NCI-H446 (cell line): Measurements from ENCODE around the gene TBX10.
"Not testable (repeated sequence)": the region's sequence is repeated elsewhere in the genome, so short reads cannot be mapped to it uniquely, and the experiment has no call there.

Experiments
- DNase-seq, 2 experiments: peaks; one replicate each; lab custom pipeline; 2025; lab: John Stamatoyannopoulos, UW

The TBX10 gene

GRCh38 chr11:67631411-67631810, 8.2 kb downstream of the TBX10 start:
- DNase-seq, result no peak

DNA sequence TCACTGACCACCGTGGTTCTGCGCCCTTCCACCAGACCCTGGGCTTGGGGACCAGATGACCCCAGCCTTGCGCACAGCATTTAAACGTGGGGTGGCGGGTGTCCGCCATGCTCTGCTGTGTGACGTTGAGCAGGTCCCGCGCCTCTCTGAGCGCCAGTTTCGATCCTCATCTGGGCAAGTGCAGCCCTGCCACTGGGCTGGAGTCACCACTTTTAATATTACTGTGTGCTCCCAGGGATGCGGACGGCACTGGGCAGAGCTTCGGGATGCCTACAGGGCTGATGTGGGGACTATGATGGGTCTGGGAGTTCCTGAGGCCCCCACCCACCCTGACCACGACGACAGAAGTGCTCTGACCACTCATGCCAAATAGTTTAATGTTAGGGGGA, 8.6 kb downstream of the TBX10 start:
- DNase-seq, result no peak

DNA sequence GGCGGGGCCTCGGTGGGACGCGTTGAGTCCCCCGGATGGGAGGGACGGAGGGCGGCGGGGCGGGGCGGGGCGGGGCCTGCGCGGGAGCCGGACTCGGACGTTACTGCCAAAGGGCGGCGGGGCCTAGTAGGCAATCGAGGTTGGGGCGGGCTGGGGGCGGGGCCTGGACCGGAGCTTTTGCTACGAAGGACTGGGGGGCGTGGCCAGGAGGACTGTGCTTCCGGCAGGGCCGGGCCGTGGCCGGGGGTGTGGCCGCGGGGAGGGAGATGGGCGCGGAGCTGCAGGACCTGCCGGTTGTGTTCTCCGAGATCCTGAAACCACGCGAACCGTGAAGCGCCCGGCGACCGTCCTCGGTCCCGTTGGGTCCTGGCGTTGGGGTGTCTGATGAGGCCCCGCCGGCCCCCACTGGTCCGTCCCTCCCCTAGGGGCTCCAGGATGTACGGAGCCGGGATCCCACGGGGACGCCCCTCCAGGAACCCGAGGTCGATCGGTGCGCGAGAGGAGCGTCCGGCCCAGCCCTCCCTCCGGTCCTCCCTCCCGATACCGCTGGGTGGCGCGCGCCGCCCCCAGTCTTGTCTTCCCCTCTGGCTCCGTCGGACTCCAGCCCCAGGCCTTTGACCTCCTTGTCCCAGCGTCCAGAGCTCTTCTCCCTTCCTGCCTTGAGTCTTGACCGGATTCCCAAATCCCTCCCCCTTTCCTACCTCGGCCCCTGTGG, 9.2 kb downstream of the TBX10 start:
- peak; percentile 98 to 99 for DNase-seq

DNA sequence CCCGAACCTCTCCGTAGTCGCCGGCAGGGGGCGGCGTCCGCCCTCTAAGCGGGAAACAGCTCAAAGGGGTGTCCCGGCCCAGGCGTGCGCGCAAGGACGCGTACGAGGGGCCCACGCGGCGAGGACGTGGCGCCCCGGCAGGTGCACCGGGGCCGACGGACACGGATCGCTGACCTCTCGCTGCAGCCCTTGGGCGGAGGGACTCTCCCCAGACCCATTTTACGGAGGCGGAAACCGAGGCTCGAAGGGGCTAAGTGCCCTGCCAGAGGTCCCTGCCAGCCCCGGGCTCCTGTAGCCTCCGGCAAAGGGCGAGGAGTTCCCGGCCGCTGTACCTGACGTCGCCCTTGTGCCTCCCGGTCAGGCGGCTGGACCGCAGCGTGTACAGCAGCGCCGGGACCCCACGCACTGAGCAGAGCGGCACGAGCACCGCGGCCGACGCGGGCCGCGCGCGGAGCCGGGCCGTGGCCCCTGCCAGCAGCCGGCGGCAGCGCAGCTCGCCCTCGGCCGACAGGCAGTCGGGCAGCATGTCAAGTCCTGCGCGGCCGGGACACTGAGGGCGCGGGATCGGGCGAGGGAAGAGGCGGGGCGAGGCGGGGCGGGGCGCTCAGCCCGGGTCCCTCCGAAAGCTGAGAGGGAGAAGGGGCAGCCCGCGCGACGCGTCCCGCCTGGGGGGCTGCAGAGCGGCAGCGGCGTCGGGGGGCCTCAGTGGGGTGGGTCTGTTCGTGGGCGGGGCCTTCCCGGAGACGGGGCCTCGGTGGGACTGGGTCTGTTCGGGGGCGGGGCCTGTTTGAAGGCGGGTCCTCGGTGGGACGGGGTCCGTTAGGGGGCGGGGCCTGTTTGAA, 10.0 kb downstream of the TBX10 start, which contains the start of gene NUDT8:
Gene NUDT8, minus strand, starts transcription at position 552 of the 842 bp plus-strand sequence. Its CDS starts 26 bp downstream, at position 526.
- DNase-seq, result peak; percentile 69 to 84

DNA sequence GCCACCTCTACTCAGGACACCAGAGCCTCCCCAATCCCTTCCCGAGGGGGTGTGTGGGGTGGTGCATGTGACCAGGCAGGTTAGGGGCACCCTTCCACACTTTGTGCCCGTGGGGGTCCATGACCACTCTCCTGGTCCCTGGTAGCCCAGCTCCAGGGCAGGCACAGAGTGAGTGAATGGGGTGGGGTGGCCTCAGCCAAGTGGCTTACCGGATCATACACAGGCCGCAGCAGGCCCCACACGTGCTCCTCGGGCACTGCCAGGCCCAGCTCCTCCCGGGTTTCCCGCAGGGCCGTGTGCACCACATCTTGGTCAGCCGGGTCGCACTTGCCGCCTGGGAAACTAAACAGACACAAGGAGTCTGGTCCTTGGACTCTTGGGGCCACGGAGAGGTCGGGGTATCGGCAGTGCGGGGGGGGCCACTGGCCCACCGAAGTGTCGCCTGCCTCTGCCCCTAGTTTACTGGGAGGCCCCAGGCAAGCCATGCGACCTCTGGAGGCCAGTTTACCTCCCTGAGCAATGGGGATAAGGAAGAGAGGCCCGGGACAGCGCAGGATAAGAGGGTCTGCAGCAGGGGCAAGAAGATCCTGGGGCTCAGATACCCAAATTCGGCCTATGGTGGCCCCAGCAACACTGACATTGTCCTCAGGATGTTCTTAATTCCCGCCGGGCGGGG, 10.7 kb downstream of the TBX10 start:
- no peak for DNase-seq

- no peak for DNase-seq
Measured at GRCh38 chr11:67627812-67628624, 11.5 kb downstream of the TBX10 start.

- DNase-seq, result no peak
Measured at GRCh38 chr11:67627441-67627811, 12.1 kb downstream of the TBX10 start.

DNA sequence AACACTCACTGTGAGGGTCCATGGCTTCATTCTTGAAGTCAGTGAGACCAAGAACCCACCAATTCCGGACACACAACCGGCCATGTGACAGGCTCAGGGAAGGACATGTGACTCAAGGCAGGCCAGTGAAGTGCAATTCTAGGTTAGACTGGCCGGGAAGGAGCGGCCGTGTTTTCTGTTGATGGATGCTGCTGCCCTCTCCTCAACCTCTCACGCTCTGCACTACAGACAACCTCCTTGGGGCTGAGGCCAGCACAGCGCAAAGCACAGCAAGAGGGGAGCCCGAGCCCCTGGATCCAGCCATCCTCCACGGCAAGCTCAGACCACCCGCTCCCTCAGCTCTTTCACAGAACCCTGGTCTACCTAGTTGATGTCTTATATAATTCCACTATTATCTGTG, 12.6 kb downstream of the TBX10 start:
- no peak for DNase-seq

- not testable (repeated sequence) for DNase-seq
Measured at GRCh38 chr11:67626131-67626833, 13.3 kb downstream of the TBX10 start.

DNA sequence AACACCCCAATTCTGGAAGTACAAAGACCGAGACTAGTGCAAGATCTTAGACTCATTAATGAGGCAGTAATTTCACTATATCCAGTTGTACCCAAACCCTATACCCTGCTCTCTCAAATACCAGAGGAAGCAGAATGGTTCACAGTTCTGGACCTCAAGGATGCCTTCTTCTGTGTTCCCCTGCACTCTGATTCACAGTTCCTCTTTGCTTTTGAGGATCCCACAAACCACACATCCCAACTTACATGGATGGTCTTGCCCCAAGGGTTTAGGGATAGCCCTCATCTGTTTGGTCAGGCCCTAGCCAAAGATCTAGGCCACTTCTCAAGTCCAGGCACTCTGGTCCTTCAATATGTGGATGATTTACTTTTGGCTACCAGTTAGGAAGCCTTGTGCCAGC, 15.8 kb downstream of the TBX10 start:
- not testable (repeated sequence) for DNase-seq

DNA sequence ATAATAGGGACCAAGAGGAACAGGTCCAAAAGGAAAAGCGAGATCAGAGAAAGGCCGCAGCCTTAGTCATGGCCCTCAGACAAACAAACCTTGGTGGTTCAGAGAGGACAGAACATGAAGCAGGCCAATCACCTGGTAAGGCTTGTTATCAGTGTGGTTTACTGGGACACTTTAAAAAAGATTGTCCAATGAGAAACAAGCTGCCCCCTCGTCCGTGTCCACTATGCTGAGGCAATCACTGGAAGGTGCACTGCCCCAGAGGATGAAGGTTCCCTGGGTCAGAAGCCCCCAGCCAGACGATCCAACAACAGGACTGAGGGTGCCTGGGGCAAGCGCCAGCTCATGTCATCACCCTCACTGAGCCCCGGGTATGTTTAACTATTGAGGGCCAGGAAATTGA, 16.7 kb downstream of the TBX10 start:
- not testable (repeated sequence) for DNase-seq

DNA sequence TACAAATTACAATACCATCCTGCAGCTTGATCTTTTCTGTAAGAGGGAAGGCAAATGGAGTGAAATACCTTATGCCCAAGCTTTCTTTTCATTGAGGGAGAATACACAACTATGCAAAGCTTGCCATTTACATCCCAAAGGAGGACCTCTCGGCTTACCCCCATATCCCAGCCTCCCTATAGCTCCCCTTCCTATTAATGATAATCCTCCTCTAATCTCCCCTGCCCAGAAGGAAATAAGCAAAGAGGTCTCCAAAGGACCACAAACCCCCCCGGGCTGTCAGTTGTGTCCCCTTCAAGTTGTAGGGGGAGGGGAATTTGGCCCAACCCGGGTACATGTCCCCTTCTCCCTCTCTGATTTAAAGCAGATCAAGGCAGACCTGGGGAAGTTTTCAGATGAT, 17.6 kb downstream of the TBX10 start:
- not testable (repeated sequence) for DNase-seq

DNA sequence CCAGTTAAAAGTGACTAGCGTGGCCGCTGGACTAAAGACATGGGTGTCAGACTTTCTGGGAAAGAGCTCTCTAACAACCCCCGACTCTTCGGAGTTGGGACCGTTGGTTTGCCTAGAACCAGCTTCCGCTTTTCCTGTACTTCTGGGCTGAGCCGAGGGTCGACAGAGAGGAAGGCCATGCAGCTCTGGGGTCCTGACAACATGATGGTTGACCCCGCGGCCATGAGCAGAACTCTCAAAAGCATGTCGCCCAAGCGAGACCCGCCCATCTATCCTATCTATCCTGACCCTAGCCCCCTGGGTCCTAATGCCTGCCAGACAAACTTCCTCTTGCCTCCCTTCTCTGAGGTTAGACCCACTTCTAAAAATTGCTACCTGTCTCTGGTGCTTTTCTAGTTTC, 18.9 kb downstream of the TBX10 start:
- DNase-seq, result not testable (repeated sequence)

- DNase-seq, result not testable (repeated sequence)
Measured at GRCh38 chr11:67619683-67620618, 19.6 kb downstream of the TBX10 start.

DNA sequence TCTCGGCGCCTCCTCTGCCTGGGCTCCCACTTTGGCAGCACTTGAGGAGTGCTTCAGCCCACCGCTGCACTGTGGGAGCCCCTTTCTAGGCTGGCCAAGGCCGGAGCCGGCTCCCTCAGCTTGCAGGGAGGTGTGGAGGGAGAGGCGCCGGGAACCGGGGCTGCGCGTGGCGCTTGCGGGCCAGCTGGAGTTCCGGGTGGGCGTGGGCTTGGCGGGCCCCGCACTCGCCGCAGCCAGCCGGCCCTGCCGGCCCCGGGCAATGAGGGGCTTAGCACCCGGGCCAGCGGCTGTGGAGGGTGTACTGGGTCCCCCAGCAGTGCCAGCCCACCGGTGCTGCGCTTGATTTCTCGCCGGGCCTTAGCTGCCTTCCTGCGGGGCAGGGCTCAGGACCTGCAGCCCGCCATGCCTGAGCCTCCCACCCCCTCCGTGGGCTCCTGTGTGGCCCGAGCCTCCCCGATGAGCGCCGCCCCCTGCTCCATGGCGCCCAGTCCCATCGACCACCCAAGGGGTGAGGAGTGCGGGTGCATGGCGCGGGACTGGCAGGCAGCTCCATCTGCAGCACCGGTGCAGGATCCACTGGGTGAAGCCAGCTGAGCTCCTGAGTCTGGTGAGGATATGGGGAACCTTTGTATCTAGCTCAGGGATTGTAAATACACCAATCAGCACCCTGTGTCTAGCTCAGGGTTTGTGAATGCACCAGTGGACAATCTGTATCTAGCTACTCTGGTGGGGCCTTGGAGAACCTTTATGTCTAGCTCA, 20.5 kb downstream of the TBX10 start:
- DNase-seq, result not testable (repeated sequence)

DNA sequence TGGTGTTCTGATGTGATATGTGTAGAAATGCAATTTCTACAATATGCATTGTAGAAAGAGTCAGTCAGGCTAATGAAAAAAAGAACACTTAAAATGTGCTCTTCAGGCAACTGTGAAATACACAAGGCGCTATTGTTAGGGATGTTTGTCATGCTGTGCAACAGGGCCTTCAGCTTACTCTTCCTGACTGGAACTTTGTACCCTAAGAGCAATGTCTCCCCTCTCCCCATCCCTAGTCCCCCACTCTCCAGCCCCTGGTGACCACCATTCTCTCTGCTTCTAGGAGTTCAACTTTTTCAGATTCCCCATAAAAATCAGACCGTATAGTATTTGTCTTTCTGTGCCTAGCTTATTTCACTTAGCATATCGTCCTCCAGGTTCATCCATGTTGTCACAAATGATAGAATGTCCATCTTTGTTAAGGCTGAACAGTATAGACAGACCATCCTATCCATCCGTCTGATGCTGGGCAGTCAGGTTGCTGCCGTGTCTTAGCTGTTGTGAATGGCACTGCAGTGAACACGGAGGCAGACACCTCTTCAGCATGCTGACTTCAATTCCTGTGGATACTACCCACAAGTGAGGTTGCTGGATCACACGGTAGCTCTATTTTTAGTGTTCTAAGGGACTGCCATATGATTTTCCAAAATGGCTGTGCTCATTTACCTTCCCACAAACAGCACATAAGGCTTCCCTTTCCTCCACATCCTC, 22.2 kb downstream of the TBX10 start:
- no peak for DNase-seq

GRCh38 chr11:67616431-67617242, 22.9 kb downstream of the TBX10 start:
- DNase-seq, result no peak
